Cardiac fibroblast (primary cell): ENCODE measurements around the gene MIER1.
"Not testable (repeated sequence)": the region's sequence is repeated elsewhere in the genome, so short reads cannot be mapped to it uniquely, and the experiment has no call there.

Experiments used
- DNase-seq, 2 donors: peaks; one replicate each; pipeline versions ENCODE4 v3.0.0 to v3.0.0-alpha.2; 2010; ENCODE audit warnings: low read depth in 2 of 2
- H3K4me3 ChIP-seq, 2 donors: replicated peaks in 1 of 2; 1 replicate in 1 of 2; 2 replicates in 1 of 2; pipeline ENCODE4 v1.5.1; 2011; ENCODE audit warnings: low read depth in 2 of 2, low read length in 2 of 2, mild to moderate bottlenecking in 2 of 2, moderate library complexity in 1 of 2
- TF ChIP-seq, protein P1 (sequence below): IDR thresholded peaks from one replicate; pipeline ENCODE4 v1.5.1; 2011; ENCODE audit warnings: low read depth, mild to moderate bottlenecking, low read length, inconsistent platforms

The MIER1 gene

GRCh38 chr1:66945316-66945715 is 20.5 kb downstream of the MIER1 start:
- no peak overlapping the region for H3K4me3 ChIP-seq
- peak in 1 of 2 donors; percentile 32 for DNase-seq
- TF ChIP-seq, protein P1, sequence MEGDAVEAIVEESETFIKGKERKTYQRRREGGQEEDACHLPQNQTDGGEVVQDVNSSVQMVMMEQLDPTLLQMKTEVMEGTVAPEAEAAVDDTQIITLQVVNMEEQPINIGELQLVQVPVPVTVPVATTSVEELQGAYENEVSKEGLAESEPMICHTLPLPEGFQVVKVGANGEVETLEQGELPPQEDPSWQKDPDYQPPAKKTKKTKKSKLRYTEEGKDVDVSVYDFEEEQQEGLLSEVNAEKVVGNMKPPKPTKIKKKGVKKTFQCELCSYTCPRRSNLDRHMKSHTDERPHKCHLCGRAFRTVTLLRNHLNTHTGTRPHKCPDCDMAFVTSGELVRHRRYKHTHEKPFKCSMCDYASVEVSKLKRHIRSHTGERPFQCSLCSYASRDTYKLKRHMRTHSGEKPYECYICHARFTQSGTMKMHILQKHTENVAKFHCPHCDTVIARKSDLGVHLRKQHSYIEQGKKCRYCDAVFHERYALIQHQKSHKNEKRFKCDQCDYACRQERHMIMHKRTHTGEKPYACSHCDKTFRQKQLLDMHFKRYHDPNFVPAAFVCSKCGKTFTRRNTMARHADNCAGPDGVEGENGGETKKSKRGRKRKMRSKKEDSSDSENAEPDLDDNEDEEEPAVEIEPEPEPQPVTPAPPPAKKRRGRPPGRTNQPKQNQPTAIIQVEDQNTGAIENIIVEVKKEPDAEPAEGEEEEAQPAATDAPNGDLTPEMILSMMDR, result no peak

GRCh38 chr1:66947267-66947666 is 22.5 kb downstream of the MIER1 start:
- peak in 1 of 2 donors; percentile 20 for DNase-seq
- H3K4me3 ChIP-seq, result no peak overlapping the region
- TF ChIP-seq, protein P1, result no peak

- TF ChIP-seq, protein P1, result no peak
- H3K4me3 ChIP-seq, result no peak overlapping the region
- DNase-seq, result peak; percentile 47 to 93
Measured at GRCh38 chr1:66951513-66951912, 26.7 kb downstream of the MIER1 start.

DNA sequence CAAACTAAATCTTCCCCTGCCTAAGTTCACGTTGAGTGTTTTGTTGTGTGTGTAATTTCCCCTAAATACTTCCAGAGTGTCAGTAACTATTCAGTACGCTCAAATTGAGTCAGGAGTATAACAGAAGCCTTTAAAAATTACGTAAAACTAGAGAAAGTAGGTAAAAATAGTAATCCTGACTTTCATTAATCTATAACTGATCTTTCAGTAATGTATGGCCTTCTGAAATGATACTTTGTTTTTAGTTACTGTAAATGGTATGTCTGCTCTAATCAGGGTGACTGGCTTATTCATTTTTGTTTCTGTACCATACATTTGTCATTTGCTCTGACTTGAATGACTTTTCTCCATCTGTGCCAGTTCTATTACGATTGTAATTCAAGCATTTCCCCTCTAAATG is 29.4 kb downstream of the MIER1 start:
- no peak overlapping the region for H3K4me3 ChIP-seq
- DNase-seq, result no peak
- TF ChIP-seq, protein P1, result no peak

DNA sequence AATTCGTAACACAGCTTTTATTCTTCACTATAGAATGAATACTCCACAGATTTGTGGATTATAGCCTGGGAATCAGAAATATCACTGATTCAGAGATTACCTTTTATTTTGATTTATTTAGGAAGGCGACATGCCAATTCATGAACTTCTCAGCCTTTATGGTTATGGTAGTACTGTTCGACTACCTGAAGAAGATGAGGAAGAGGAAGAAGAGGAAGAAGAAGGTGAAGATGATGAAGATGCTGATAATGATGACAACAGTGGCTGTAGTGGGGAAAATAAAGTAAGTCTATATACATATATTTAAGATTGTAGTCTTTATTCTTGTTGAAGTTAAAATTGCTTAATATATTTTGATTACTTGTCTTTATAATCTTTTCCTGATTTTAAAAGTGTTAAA is 33.1 kb downstream of the MIER1 start:
- no peak overlapping the region for H3K4me3 ChIP-seq
- no peak for DNase-seq
- TF ChIP-seq, protein P1, result no peak

GRCh38 chr1:66966188-66966873 is 41.5 kb downstream of the MIER1 start:
- not testable (repeated sequence) for DNase-seq, H3K4me3 ChIP-seq

DNA sequence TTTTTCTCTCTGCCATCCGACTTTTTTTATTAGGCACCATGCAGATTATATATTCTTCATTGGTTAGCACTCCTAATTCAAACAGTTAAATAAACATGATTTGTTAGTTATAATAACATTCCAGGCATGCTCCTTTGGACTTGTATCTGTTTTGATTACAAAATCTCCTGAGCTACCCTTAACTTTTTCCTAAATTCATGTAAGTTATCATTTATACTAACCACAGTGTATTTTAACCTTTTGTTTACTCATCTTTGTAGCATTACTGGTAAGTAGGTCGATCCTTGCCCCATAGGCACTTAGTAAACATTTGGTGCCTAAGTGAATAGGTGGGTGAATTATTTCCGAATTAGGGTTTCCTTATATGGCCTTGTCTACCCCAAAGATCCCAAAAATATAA is 43.8 kb downstream of the MIER1 start:
- TF ChIP-seq, protein P1, result no peak
- DNase-seq, result no peak
- no peak overlapping the region for H3K4me3 ChIP-seq
